Pancreas (tissue), 10 donors: ENCODE data around the gene DYNC2H1. TPM values are rescaled to one million over a fixed set of nuclear protein-coding genes. Genes with fewer than 3 reads are reported as not detected.

Experiments used
- ATAC-seq, 4 donors: fragments of 200-7000 bp; cut with Tn5 transposase; one replicate each; pipeline versions ENCODE4 v1.8.0 to v1.9.1; 2020; ENCODE audit warnings: mild to moderate bottlenecking in 4 of 4, moderate library complexity in 4 of 4
- DNase-seq, 6 donors: peaks; one replicate each; pipeline ENCODE4 v3.0.0-alpha.2; 2020
- FAIRE-seq: peaks from 2 replicates; lab custom pipeline; 2012; peaks lifted over from hg19 to GRCh38; lab: Jason Lieb, UNC
- H3K27ac ChIP-seq, 4 donors: fragments of 200-600 bp; sonication (generic); 1 replicate in 3 of 4; 2 replicates in 1 of 4; pipeline versions ENCODE4 v1.5.0 to v1.8.0; 2020
- H3K27me3 ChIP-seq, 4 donors: fragments of 200-600 bp; one replicate each; pipeline ENCODE4 v1.8.0; 2021
- H3K36me3 ChIP-seq, 3 donors: fragments of 200-600 bp; sonication (generic) in 1 of 3; one replicate each; pipeline versions ENCODE4 v1.5.0 to v1.8.0; 2020 to 2021
- H3K4me1 ChIP-seq, 3 donors: fragments of 200-600 bp; one replicate each; pipeline ENCODE4 v1.8.0; 2021
- H3K4me3 ChIP-seq, 4 donors: fragments of 200-600 bp; sonication (generic) in 2 of 4; one replicate each; pipeline versions ENCODE4 v1.5.0 to v1.8.0; 2020 to 2021
- H3K9me3 ChIP-seq, 4 donors: fragments of 200-600 bp; one replicate each; pipeline ENCODE4 v1.8.0; 2021
- CTCF ChIP-seq, 4 donors: fragments of 200-600 bp; sonication (generic) in 3 of 4; IDR thresholded peaks; one replicate each; pipeline versions ENCODE4 v1.5.0 to v1.8.0; 2021; ENCODE audit warnings: antibody characterized with exemption in 4 of 4
- WGBS, 2 donors: extraction: QIAGEN DNeasy Blood & Tissue Kit; methylation state at CpG; one replicate each; pipeline ENCODE4 v1.1.7; 2013; 5-methylcytosine and 5-hydroxymethylcytosine counted together
- intact Hi-C, 3 donors: fragments of 100-400 bp; cut with DNase I; formaldehyde crosslinking; loops; one replicate each; pipeline versions ENCODE4 v1.11.1 to v1.14.2; 2022
- polyA plus RNA-seq, 2 donors: library from polyadenylated mRNA; stranded (reverse); fragments of 200-250 nt; gene quantifications; one replicate each; pipeline ENCODE4 v1.2.3, GENCODE V29; 2013
- total RNA-seq, 6 donors: library from RNA; stranded (reverse); fragmentation: NEBNext Ultra II Directional in 4 of 6; extraction: Animal tissue kit (Norgen Biotek cat#: 25700) in 4 of 6; gene quantifications; one replicate each; pipeline versions ENCODE4 v1.2.1 to v1.2.4, GENCODE V29; 2021 to 2023
- donor health status: healthy with polysubstance abuse.
- donor health status: DM: no; HTN: no; CAD: no; lungs with moderate emphysema.
- donor health status: DM: no; HTN: no; CAD: no.
- donor health status: control.
- donor health status: control.
- donor health status: Bipolar disorder and iron deficiency.
- donor health status: DM: yes; HTN: yes; CAD: no.
- donor health status: DM: no; HTN: no; CAD: no.
- donor health status: DM: no; HTN: no; CAD: no.
- donor health status: DM: yes; HTN: yes; CAD: no.

The DYNC2H1 gene
- total and polyA plus RNA-seq, 8 donors: 6.6 to 15.2 (median 8.4) TPM

GRCh38 chr11:103484545-103484944, 375.3 kb downstream of the DYNC2H1 start:
- ATAC-seq (no peak), FAIRE-seq (no peak), DNase-seq (no peak)
- Histone ChIP-seq H3K9me3 (no peaks in the 10 kb centered on the region), H3K4me3 (no peak overlapping the region), H3K27me3 (no peaks in the 10 kb centered on the region), H3K27ac (no peak overlapping the region), H3K36me3 (no peaks in the 10 kb centered on the region), H3K4me1 (no peaks in the 10 kb centered on the region)
- 63 to 80% methylated on average over 3 of the region's 3 CpGs for WGBS, 2 donors
- no peak for TF ChIP-seq CTCF (IDR thresholded peaks at IDR 0.05)
- intact Hi-C loops: no loop called here

- intact Hi-C loops: no loop called here
- H3K27ac ChIP-seq: no peak overlapping the region
- H3K4me1 ChIP-seq: no peaks in the 10 kb centered on the region
- no peaks in the 10 kb centered on the region for H3K27me3 ChIP-seq
- H3K4me3 ChIP-seq: no peak overlapping the region
- 72 to 78% methylated on average over 5 of the region's 5 CpGs for WGBS, 2 donors
- H3K9me3 ChIP-seq: no peaks in the 10 kb centered on the region
- no peak for TF ChIP-seq CTCF (IDR thresholded peaks at IDR 0.05)
- FAIRE-seq: no peak
- no peak for ATAC-seq
- no peak for DNase-seq
- no peaks in the 10 kb centered on the region for H3K36me3 ChIP-seq
These were observed 377.4 kb downstream of the DYNC2H1 start for GRCh38 chr11:103486604-103487003.

- FAIRE-seq: no peak
- no peak for TF ChIP-seq CTCF (IDR thresholded peaks at IDR 0.05)
- no peak for DNase-seq
- H3K4me3 ChIP-seq: no peak overlapping the region
- no peaks in the 10 kb centered on the region for H3K9me3 ChIP-seq
- no peak overlapping the region for H3K27ac ChIP-seq
- no peaks in the 10 kb centered on the region for H3K4me1 ChIP-seq
- 82 to 91% methylated on average over 4 of the region's 4 CpGs for WGBS, 2 donors
- intact Hi-C loops: no loop called here
- no peaks in the 10 kb centered on the region for H3K36me3 ChIP-seq
- ATAC-seq: no peak
- H3K27me3 ChIP-seq: no peaks in the 10 kb centered on the region
These were observed 377.9 kb downstream of the DYNC2H1 start for GRCh38 chr11:103487113-103487512.

GRCh38 chr11:103488031-103488461, 378.8 kb downstream of the DYNC2H1 start:
- DNase-seq: no peak
- Histone ChIP-seq H3K4me1 (no peaks in the 10 kb centered on the region), H3K36me3 (no peaks in the 10 kb centered on the region), H3K27me3 (no peaks in the 10 kb centered on the region), H3K4me3 (no peak overlapping the region), H3K9me3 (no peaks in the 10 kb centered on the region), H3K27ac (no peak overlapping the region)
- TF ChIP-seq CTCF (IDR thresholded peaks at IDR 0.05): no peak
- ATAC-seq: no peak
- intact Hi-C loops: no loop called here
- no peak for FAIRE-seq

GRCh38 chr11:103488579-103488978, 379.4 kb downstream of the DYNC2H1 start:
- WGBS, 2 donors: 60 to 63% methylated on average over 2 of the region's 2 CpGs
- no peaks in the 10 kb centered on the region for H3K9me3 ChIP-seq
- no peaks in the 10 kb centered on the region for H3K27me3 ChIP-seq
- intact Hi-C loops: no loop called here
- no peak overlapping the region for H3K4me3 ChIP-seq
- DNase-seq (no peak), FAIRE-seq (no peak), ATAC-seq (no peak)
- H3K36me3 ChIP-seq: no peaks in the 10 kb centered on the region
- no peak for TF ChIP-seq CTCF (IDR thresholded peaks at IDR 0.05)
- no peak overlapping the region for H3K27ac ChIP-seq
- H3K4me1 ChIP-seq: no peaks in the 10 kb centered on the region
